NCI-H748 (cell line): ENCODE data around the gene BCKDK.
A peak's percentile ranks its signal among the peaks of the same experiment; 100 is the strongest.

Experiments
- DNase-seq: peaks from one replicate; lab custom pipeline; 2025; ENCODE audit not compliant: unreplicated experiment; lab: John Stamatoyannopoulos, UW

BCKDK gene

DNA sequence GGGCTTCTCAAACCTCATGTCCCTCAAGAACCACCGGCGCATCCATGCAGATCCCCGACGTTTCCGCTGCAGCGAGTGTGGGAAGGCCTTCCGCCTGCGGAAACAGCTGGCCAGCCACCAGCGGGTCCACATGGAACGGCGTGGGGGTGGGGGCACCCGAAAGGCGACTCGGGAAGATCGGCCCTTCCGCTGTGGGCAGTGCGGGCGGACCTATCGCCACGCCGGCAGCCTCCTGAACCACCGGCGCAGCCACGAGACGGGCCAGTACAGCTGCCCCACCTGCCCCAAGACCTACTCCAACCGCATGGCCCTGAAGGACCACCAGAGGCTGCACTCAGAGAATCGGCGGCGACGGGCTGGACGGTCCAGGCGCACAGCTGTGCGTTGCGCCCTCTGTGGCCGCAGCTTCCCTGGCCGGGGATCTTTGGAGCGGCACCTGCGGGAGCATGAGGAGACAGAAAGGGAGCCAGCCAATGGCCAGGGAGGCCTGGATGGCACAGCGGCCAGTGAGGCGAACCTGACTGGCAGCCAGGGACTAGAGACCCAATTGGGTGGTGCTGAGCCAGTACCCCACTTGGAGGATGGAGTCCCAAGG lies 28.1 kb upstream of the BCKDK start:
- no peak for DNase-seq

DNA sequence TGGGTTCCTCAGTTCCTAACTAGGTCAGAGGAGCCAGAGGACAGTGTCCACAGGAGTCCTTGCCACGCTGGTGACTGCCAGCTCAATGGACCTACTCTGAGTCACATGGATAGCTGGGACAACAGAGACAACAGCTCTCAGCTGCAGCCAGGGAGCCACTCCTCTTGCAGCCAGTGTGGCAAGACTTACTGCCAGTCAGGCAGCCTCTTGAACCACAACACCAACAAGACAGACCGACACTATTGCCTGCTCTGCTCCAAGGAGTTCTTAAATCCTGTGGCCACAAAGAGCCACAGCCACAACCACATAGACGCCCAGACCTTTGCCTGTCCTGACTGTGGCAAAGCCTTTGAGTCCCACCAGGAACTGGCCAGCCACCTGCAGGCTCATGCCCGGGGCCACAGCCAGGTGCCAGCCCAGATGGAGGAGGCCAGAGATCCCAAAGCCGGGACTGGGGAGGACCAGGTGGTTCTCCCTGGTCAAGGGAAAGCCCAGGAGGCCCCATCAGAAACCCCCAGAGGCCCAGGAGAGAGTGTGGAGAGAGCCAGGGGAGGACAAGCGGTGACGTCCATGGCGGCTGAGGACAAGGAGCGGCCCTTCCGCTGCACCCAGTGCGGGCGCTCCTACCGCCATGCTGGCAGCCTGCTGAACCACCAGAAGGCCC lies 27.3 kb upstream of the BCKDK start:
- no peak for DNase-seq

DNA sequence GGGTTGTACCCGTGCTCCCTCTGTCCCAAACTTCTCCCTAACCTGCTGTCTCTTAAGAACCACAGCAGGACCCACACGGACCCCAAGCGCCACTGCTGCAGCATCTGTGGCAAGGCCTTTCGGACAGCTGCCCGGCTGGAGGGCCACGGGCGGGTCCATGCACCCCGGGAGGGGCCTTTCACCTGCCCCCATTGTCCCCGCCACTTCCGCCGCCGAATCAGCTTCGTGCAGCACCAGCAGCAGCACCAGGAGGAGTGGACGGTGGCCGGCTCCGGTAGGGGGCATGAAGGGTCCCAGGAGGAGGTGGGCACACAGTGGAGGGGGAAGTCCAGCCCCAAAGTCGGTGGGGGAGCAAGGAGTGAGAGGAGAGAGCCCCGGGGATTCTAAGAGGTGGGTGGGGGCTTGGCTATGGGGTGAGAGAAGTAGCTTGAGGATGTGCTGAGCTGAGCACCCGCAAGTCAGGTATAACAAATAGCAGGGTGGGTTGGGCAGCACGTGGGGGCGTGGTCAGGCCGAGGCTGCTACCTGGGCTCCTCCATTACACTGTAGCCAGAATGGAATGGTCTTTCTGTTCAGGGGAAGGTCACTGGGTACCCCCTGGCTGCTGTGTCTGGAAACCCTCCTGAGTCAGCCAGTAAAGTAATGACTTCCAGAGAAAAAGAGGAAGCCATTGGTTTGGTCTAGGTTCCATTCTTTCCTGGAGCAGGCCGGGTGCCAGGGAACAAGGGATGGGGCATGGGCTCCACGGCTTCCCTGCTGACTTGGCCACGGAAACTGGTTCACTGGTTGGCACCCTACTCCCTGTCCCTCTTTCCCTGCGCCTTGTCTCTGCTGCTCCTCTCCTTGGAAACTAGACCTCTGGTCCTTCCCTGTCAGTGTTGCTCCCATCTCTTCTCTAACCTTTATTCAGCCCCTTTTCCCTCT lies 26.5 kb upstream of the BCKDK start:
- DNase-seq = no peak

DNA sequence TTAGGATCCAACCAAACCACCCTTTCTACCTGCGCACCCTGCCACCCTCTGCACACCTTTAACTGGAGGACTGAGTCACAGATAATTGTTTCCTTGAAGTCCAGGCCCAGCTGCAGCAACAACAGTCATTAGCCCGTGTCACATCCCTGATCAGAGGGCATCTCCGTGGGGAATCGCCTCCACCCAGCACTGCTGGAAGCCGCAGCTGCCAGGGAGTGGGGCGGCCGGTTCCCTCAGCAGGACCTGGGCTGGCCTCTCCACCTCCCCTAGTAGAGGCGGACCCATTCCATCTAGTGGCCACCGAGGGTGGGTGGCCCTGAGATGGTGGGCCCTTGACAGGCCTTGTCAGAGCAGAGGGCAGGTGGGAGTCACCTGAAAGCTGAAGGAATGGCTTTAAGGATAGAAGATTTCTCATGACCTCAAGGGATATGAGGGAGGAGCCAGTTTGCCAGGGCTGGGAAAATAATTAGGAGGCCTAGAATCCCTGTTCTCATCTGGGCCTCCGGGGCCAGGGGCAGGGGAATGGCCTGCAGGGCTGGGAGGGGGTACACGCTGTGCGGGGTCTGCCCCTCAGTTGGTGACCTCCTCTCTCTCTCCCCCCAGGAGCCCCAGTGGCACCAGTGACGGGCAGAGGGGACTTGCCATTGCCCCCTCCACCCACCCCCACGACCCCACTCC lies 25.7 kb upstream of the BCKDK start:
- DNase-seq = no peak

DNA sequence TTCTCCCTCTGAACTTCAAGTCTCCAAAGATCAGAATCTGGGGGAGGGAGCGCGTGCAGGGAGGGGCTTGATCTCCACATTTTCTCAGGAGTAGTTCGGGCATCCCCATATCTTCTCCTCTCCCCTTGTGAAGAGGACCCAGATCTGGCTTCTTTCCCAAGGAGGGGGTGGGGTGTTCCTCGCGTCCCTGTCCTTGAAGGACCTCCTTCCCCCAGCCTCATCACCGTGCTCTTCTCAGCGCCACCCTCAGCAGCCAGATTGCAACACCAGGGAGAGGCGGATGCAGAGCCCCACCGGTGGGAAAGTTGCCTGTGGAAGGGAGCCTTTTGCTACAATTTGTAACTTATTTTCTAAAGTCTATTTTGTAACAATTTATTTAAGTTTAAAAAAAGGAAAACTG lies 25.1 kb upstream of the BCKDK start:
- no peak for DNase-seq

DNA sequence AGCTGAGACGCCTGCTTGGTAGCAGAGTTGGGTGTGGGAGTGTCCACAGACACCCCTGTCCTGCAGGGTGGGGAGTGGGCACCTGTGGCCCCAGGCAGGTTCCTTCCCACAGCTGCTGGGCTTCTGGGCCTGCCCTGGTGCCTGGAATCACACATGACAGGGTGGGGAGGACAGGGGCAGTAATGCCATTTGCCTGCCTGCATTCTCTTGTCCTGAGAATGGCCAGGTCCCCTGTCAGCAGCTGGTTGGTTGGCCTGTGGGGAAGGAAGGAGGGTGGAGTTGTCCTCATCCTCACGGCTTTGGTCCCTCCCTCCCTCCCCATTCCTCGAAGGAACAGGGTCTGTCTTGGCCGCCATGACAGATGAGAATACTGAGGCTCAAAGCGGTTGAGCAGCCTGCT lies 24.6 kb upstream of the BCKDK start:
- no peak for DNase-seq

DNA sequence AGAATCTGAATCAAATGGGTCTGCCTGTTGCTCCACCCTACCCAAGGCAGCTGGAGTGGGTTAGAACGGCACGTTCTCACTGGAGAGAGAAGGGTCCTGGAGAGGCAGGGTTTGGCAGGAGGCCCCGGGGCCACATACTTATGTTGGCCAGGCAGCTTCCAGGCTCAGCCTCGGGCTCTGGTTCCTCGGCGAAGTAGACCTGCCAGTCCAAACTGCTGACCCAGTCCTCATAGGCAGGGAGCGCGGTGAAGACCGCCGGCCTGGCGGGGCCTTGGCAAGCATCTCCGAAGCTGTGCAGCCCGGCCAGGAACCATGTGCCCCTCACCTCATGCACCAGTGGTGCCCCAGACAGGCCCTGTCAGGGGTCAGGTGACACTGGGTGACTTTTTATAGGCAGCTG lies 24.2 kb upstream of the BCKDK start:
- no peak for DNase-seq

DNA sequence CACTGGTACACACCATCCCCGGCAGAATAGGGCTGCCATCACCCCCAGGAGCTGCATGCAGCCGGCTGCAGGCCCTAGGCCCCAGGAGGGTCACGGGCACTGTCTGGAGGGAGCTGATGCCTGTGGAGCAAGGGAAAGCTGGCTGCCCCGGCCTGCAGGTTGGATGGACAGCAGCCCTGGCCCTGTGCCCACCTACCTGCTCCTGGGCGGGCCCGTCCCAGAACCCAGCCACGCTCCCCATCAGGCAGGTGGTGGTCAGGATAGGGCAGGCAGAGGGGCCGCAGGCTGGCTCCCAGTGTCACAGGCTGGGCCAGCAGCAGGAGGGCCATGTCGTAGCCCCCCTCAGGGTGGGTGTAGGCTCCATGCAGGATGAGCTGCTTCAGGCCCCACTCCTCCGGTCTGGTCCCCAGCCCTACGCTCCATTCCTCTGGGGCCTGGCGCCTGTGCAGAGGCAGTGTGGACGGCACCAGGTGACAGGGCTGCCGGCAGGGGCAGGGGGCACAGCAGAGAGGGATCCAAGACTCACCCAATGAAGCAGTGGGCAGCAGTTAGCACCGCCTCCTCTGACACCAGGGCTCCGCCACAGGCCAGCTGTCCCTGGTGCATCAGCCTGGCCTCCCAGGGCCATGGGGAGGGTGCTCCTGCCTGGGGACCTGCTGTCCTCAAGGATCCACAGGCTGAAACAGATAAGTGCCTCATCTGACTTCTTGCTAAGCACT lies 23.4 kb upstream of the BCKDK start:
- no peak for DNase-seq

DNA sequence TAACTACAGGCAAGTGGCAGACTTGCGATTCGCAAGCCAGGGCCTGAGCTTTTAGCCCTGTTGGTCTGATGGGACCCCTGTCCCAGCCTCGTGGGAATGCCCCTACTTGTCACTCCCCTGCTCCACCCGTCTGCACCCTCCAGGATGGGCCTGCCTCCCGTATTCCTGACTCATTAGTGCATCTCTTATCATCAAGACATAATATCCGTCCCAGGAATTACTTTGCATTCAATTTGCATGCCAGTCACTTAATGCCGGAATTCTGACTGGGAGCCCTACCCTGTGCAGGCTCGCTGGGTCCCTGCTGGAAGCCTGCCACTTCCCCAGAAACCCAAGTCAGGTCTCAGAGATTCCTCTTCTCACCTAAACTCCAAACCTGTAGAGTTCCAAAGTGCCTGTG lies 22.8 kb upstream of the BCKDK start:
- DNase-seq = no peak

DNA sequence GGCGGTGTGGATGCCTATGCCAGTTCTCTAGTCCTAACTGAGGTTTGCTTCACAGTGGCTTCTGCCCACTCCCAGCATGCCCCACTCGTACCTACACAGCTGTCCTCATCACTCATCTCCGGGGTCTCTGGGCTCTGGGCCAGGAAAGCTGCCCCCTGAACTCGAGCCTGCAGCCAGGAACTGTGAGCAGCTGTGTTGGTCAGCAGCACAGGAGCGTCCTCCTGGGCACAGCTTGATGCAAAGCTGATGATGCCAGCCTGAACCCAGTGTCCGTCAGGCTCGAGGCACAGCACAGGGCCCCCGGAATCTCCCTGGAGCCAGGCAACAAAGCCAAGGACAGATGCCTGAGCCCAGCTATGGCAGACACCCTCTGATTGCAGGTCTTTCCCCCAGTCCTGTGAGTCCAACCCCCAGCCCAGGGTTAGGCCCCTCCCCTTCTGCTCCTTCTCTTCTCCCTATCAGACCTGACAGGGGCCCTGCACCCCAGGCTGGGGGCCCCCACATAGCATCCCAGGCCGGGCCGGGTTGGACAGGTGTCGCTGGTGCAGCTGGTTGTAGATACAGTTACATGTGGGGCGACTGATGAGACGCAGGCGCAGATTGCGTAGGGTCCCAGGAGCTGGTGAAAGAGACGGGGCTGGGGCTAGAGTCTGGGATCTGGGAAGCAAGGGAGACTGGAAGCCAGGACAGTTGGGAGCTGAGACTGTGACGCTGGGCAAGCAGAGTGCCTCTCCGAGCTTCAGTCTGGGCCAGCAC lies 22.1 kb upstream of the BCKDK start:
- no peak for DNase-seq

DNA sequence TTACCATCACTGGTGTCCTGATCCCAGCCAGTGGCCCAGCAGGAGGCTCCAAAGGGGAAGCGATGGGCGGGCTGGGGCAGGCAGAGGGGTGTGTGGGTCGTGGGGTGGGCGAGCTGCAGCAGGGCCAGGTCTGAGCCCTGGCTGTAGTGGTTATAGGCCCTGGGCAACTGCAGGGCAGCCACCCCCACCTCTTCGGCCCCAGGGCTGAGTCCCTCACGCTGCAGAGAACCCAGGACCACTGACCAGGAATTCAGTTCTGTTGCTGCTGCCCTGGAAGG lies 21.6 kb upstream of the BCKDK start:
- no peak for DNase-seq

DNA sequence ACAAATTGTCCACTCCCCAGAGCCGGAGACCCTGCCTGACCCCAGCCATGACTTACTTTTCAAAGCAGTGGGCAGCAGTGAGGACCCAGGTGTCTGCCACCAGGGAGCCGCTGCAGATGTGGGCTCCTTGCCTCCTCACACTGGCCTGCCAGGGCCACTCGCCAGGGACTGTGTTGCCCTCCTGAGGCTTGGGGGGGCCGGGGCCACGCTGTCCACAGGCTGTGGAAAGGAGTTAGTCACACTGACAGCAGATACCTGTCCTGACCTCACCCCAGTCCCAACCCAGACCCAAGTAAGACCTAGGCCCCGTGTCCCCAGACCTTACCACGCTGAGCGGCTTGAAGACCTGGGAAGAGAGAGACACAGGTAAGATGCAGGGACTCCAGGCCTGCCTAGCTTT lies 20.7 kb upstream of the BCKDK start:
- no peak for DNase-seq

DNA sequence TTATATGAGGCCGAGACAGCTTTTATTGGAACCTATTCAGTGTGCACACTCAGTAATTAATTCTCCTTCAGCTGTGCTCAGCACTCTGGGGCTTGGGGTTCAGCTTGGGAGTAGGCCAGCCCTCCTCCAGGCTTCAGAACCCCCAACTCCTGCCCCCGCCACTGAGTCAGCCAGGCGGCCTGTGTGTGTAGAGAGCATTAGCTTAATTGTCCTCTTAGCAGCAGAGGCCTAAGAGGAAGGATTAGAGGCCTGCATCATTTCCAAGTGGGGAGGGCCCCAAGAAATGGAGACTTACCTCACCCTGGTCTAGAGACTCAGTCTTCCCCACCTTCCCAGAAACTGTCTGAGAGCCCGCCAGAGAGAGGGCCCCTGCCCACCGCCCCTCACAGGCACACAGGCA lies 20.2 kb upstream of the BCKDK start:
- no peak for DNase-seq

DNA sequence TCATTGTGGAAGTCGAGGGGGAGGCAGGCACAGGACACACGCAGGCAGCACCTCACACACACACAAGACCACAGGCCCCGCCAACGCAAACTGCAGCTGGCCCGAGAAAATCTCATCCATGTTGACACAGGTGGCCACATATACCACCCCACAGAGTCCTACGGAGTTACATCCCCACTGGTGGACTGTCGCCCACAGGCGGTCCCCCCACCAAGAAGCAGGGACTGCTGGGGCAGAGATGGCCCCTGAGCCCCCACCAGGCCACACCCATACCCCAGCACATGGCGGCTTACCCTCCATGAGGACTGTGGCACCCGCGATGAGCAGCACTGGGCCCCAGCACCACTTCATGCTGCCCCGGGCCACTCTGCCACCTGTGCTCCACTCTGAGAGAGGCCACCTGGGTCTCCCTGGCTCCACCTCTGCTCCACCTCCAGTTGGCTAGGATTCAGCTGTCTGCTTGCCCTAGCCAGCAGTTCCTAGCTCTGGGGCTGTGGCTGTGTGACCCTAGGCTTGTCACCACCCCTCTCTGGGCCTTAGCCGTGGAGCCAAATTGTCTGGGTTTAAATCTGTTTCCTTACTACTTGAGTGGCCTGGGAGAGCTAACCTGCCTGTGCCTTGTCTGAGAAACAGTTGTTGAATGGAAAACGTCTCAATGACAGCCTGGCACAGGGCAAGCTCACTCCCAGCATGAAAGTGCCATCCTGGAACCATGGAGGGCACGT lies 19.6 kb upstream of the BCKDK start, which contains the start of gene PRSS53:
Gene PRSS53, minus strand, starts transcription at position 485 of the 725 bp plus-strand sequence. Its CDS starts 134 bp downstream, at position 351.
- no peak for DNase-seq

DNA sequence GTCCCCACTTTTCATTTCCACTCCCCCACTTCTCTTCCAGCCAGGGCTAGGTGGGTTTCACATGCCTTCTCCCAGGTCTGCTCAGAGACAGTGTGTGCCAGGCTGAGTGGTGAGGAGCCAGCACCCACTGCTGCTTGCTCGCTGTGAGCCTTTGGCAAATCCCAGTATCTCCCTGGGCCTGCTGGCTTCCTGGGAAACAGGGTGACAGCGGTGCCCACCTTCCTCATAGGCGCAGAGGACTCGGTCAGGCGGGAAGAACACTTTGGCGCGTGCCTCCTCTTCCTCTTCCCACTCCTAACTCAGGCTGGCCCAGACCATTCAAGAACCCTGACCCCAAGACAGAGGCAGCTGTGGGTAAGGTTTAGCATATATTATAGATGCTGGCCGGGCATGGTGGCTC lies 19.0 kb upstream of the BCKDK start:
- DNase-seq = no peak

DNA sequence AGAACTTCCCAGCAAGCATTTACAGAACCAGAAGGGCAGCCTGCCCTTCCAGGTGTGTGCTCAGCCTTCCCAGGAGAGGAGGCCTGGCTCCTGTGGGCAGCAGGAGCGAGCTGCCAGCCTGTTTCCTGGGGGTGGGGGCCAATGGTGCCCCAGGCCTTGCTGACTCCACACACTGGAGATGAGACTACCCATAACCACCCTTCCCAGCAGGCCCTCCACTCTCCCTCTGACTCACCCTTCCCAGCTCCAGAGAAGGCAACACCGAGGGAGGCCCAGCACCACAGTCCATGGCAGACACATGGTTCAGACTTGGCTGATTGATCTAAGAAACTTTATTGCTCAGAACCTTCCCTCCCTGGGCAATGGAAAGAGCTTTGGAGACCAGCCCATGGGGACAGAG lies 17.6 kb upstream of the BCKDK start:
- no peak for DNase-seq

DNA sequence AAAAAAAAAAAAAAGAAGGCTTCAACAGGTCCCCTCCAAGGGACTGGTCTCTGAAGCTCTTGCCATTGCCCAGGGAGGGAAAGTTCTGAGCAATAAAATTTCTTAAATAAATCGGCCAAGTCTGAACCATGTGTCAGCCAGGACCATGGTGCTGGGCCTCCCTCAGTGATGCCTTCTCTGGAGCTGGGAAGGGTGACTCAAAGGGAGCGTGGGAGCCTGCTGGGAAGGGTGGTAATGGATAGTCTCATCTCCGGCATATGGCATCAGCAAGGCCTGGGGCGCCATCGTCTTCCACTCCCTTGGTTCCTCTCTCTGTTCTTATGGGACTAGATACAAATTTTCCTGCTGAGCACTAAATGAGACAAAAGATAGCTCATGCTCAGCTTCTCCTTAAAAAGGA lies 15.9 kb upstream of the BCKDK start:
- DNase-seq = no peak

DNA sequence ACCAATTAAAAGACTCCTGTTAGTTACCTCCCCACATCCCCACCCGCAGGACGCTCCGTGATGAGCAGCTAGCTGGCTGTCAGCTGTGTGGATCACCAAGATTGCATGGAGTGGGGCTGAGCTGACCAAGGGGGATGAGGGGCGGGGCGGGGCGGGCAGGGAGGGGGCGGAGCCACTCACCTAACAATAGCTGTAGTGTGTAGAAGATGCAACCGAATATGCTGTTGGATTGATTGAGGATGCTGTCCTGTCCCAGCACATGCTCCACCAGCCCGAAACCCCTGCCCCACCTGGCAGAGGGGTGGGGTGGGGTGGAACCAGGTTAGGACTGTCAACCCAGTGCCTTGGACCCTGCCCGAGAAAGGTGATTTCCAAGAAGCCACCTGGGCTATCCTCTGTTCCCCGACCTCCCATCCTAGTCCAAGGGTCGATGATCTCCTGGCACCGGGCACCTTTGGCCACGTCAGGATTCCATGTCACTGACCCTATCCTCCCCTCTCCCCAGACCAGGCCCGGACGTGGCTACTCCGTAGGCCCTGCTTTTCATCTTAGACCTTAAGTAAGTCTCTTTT lies 15.0 kb upstream of the BCKDK start:
- peak; percentile 49 for DNase-seq

DNA sequence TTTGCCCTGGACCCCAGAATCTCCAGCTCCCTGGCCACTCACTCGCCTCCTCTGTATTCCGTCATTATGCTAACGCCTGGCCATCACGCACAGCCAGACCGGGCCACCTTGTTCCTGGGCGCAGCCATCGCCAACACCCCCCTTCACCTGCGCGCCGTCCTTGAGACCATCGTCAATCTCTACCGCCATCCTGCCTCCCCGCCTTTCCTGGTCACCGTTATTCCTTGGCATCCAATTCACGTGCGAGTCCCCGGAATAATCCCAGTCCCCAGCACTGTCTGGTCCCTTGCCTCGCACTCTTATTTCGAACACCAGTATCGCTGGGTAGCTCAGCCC lies 14.1 kb upstream of the BCKDK start:
- DNase-seq = peak; percentile 32
